NCI-H128 (cell line): ENCODE results near the gene SPRY2.

Source experiments
- DNase-seq: peaks from one replicate; lab custom pipeline; 2025; ENCODE audit not compliant: unreplicated experiment; lab: John Stamatoyannopoulos, UW

SPRY2 gene

GRCh38 chr13:80314711-80315653 is 25.9 kb downstream of the SPRY2 start:
- DNase-seq: no peak

- no peak for DNase-seq
These were observed 27.2 kb downstream of the SPRY2 start for GRCh38 chr13:80313668-80314256.

GRCh38 chr13:80312967-80313366 is 28.0 kb downstream of the SPRY2 start:
- DNase-seq: no peak

GRCh38 chr13:80312012-80312704 is 28.8 kb downstream of the SPRY2 start:
- no peak for DNase-seq

GRCh38 chr13:80309926-80310325 is 31.0 kb downstream of the SPRY2 start:
- no peak for DNase-seq

- no peak for DNase-seq
These were observed 33.4 kb downstream of the SPRY2 start for GRCh38 chr13:80307401-80307987.

GRCh38 chr13:80306337-80306972 is 34.5 kb downstream of the SPRY2 start:
- no peak for DNase-seq

- DNase-seq: no peak
These were observed 35.2 kb downstream of the SPRY2 start for GRCh38 chr13:80305737-80306136.

- no peak for DNase-seq
These were observed 37.6 kb downstream of the SPRY2 start for GRCh38 chr13:80303225-80303811.

- DNase-seq: no peak
These were observed 41.9 kb downstream of the SPRY2 start for GRCh38 chr13:80299046-80299445.

- DNase-seq: no peak
These were observed 43.4 kb downstream of the SPRY2 start for GRCh38 chr13:80297503-80297902.

GRCh38 chr13:80297094-80297493 is 43.8 kb downstream of the SPRY2 start:
- no peak for DNase-seq

GRCh38 chr13:80296638-80297037 is 44.3 kb downstream of the SPRY2 start:
- DNase-seq: no peak

GRCh38 chr13:80290591-80290990 is 50.3 kb downstream of the SPRY2 start:
- no peak for DNase-seq
